K562 (cell line): ENCODE results near the gene NPAS3. TPM values are rescaled to one million over a fixed set of nuclear protein-coding genes. Genes with fewer than 3 reads are reported as not detected.
A peak's percentile ranks its signal among the peaks of the same experiment; 100 is the strongest.

Experiments used
- ATAC-seq: fragments of 200-7000 bp; cut with Tn5 transposase; 3 replicates; pipeline ENCODE4 v1.9.1; 2020; ENCODE audit warnings: moderate library complexity
- BruUV-seq: library from RNA; stranded (reverse); fragments of 400-500 nt; replicated peaks from 2 replicates; lab custom pipeline; 2021; lab: Mats Ljungman, UMichigan
- CTCF ChIA-PET: fragments of 300-600 bp; formaldehyde crosslinking; extraction: SDS; loops from one replicate; lab custom pipeline; 2021; ENCODE audit warnings: low intra/inter-chr PET ratio; lab: Yijun Ruan, JAX
- POLR2A ChIA-PET: fragments of 300-600, 350-650 bp; sonication (Branson Sonifier 250); formaldehyde crosslinking; extraction: SDS; loops from one replicate; lab custom pipeline; 2021; ENCODE audit warnings: antibody characterized with exemption, inconsistent platforms; lab: Yijun Ruan, JAX
- DNase-seq, 4 experiments: peaks; one replicate each; pipeline versions ENCODE4 v3.0.0 to v3.0.0-alpha.2; 2011 to 2018; ENCODE audit warnings: low spot score in 3 of 4, mixed read lengths in 3 of 4; ENCODE audit errors: extremely low read depth in 1 of 4
- FAIRE-seq: peaks from 2 replicates; lab custom pipeline; 2011; peaks lifted over from hg19 to GRCh38; lab: Jason Lieb, UNC
- H2AFZ ChIP-seq: 2 replicates; pipeline ENCODE4 v1.6.0; 2011; ENCODE audit warnings: low read depth, low read length, control low read depth, inconsistent platforms
- H3K27ac ChIP-seq: fragments of 200-600 bp; 3 replicates; pipeline ENCODE4 v1.8.0; 2011; ENCODE audit warnings: low read depth, mild to moderate bottlenecking, control low read depth, inconsistent platforms, low read length, moderate library complexity, mixed read lengths; ENCODE audit errors: extremely low read depth
- H3K27me3 ChIP-seq, 2 experiments: fragments of 300-600 bp in 1 of 2; 2 replicates in 1 of 2; 3 replicates in 1 of 2; pipeline versions ENCODE4 v1.6.0 to v1.8.0; 2011; ENCODE audit warnings: inconsistent platforms in 2 of 2, low read length in 2 of 2, mild to moderate bottlenecking in 1 of 2, mixed read lengths in 1 of 2, moderate library complexity in 1 of 2; ENCODE audit not compliant: control insufficient read depth in 2 of 2, insufficient read depth in 2 of 2
- H3K36me3 ChIP-seq: fragments of 300-600 bp; 3 replicates; pipeline ENCODE4 v1.8.0; 2011; ENCODE audit warnings: mild to moderate bottlenecking, low read length, inconsistent platforms; ENCODE audit not compliant: control insufficient read depth, insufficient read depth
- H3K4me1 ChIP-seq, 2 experiments: fragments of 200-600 bp in 1 of 2; replicated peaks in 1 of 2; 2 replicates in 1 of 2; 3 replicates in 1 of 2; pipeline versions ENCODE4 v1.5.1 to v1.8.0; 2011; ENCODE audit warnings: inconsistent platforms in 2 of 2, low read length in 2 of 2, mild to moderate bottlenecking in 1 of 2, mixed read lengths in 1 of 2, moderate library complexity in 1 of 2; ENCODE audit not compliant: control insufficient read depth in 2 of 2, insufficient read depth in 2 of 2
- H3K4me2 ChIP-seq: 2 replicates; pipeline ENCODE4 v1.6.1; 2011; ENCODE audit warnings: low read length, control low read depth, inconsistent platforms, mixed read lengths; ENCODE audit not compliant: insufficient read depth
- H3K4me3 ChIP-seq: fragments of 200-600 bp; sonication (generic), shearing (Covaris generic); 2 replicates; pipeline ENCODE4 v1.5.1; 2016; ENCODE audit warnings: control low read depth, inconsistent platforms
- H3K79me2 ChIP-seq: fragments of 200-600 bp; 3 replicates; pipeline ENCODE4 v1.8.0; 2011; ENCODE audit warnings: low read length, inconsistent platforms; ENCODE audit not compliant: control insufficient read depth, insufficient read depth
- H3K9ac ChIP-seq, 2 experiments: 2 replicates each; pipeline versions ENCODE4 v1.6.0 to v1.6.1; 2011; ENCODE audit warnings: low read depth in 2 of 2, low read length in 2 of 2, control low read depth in 1 of 2, inconsistent platforms in 1 of 2, mild to moderate bottlenecking in 1 of 2, mixed read lengths in 1 of 2; ENCODE audit not compliant: insufficient read depth in 1 of 2
- H3K9me1 ChIP-seq: one replicate; pipeline ENCODE4 v1.6.0; 2011; ENCODE audit warnings: inconsistent platforms, mild to moderate bottlenecking, low read length, moderate library complexity; ENCODE audit not compliant: control insufficient read depth, insufficient read depth
- H3K9me3 ChIP-seq: replicated peaks from 2 replicates; pipeline ENCODE4 v1.5.1; 2011; ENCODE audit warnings: low read depth, low read length, inconsistent platforms; ENCODE audit not compliant: control insufficient read depth, insufficient read depth
- H4K20me1 ChIP-seq: replicated peaks from 2 replicates; pipeline ENCODE4 v1.6.1; 2011; ENCODE audit warnings: low read length, inconsistent platforms, mixed read lengths; ENCODE audit not compliant: control insufficient read depth, insufficient read depth
- CREB1 ChIP-seq, 2 experiments: sonication (generic) in 1 of 2; formaldehyde crosslinking in 1 of 2; IDR thresholded peaks; 2 replicates each; pipeline versions ENCODE4 v1.6.1 to v1.8.0; 2012 to 2022; ENCODE audit warnings: inconsistent platforms in 1 of 2, mild to moderate bottlenecking in 1 of 2, missing genetic modification reagents in 1 of 2, moderate library complexity in 1 of 2
- FOSL1 ChIP-seq: fragments of 200-800 bp; sonication (Bioruptor generic); conservative IDR thresholded peaks from 2 replicates; pipeline ENCODE4 v1.6.1; 2016; ENCODE audit warnings: missing genetic modification characterization, missing compliant biosample characterization
- NUFIP1 ChIP-seq: fragments of 450-650 bp; IDR thresholded peaks from 2 replicates; pipeline ENCODE4 v1.6.1; 2018; ENCODE audit not compliant: partially characterized antibody
- OTX1 ChIP-seq: fragments of 450-650 bp; formaldehyde crosslinking; IDR thresholded peaks from 2 replicates; pipeline ENCODE4 v1.4.0; 2022; ENCODE audit warnings: mild to moderate bottlenecking
- SP1 ChIP-seq: sonication (generic); formaldehyde crosslinking; IDR thresholded peaks from 2 replicates; pipeline ENCODE4 v1.8.1; 2022; ENCODE audit warnings: mild to moderate bottlenecking, missing genetic modification reagents
- TAF7 ChIP-seq: fragments of 450-650 bp; IDR thresholded peaks from 2 replicates; pipeline ENCODE4 v1.6.1; 2016; ENCODE audit warnings: missing genetic modification characterization, missing compliant biosample characterization
- WGBS: fragments of 100-300 bp; shearing (Covaris generic); methylation state at CpG from one replicate; pipeline ENCODE4 v1.1.6; 2016; ENCODE audit warnings: low coverage, mixed read lengths; ENCODE audit not compliant: insufficient coverage; ENCODE audit errors: missing lambda C conversion rate; 5-methylcytosine and 5-hydroxymethylcytosine counted together
- in situ Hi-C: fragments of 300-500 bp; cut with MboI; formaldehyde crosslinking; loops from 4 replicates; pipeline ENCODE4 v1.15.0; 2018; ENCODE audit warnings: inconsistent platforms, mixed read lengths
- intact Hi-C: fragments of 100-400 bp; cut with micrococcal nuclease; formaldehyde crosslinking; loops from 2 replicates; pipeline ENCODE4 v1.14.2; 2022
- polyA plus RNA-seq, 8 experiments: library from polyadenylated mRNA; depleted of rRNA in 4 of 8; stranded (reverse) in 5 of 8; unstranded in 3 of 8; fragments of >200 nt; fragmentation: Nextera tagmentation in 2 of 8; fragmentation: Illumina TruSeq in 1 of 8; extraction: Ambion mirVana in 2 of 8; extraction: Trizol in 1 of 8; gene quantifications; 2 replicates each; pipeline versions ENCODE4 v1.2.1 to v1.2.3, GENCODE V29; 2011 to 2014; ENCODE audit warnings: inconsistent platforms in 1 of 8, missing spikeins in 1 of 8
- total RNA-seq, 7 experiments: library from RNA; depleted of rRNA in 6 of 7; stranded (reverse); fragments of >200 nt in 6 of 7; fragmentation: Illumina TruSeq in 2 of 7; extraction: Trizol in 2 of 7; gene quantifications; 2 replicates each; pipeline versions ENCODE4 v1.2.1 to v1.2.3, GENCODE V29; 2011 to 2021; ENCODE audit warnings: low replicate concordance in 1 of 7

The NPAS3 gene
- total and polyA plus RNA-seq, 9 of the 15 experiments (the other 6 are each of a cell fraction or from before 2014, with no cell fraction given), result 0.04 TPM; not detected in 8

GRCh38 chr14:33646692-33647260 is 708.1 kb downstream of the NPAS3 start:
- WGBS, result 0% methylated on average over 2 of the region's 2 CpGs
- CTCF ChIA-PET, result no interaction called here

GRCh38 chr14:33647385-33647786 is 708.7 kb downstream of the NPAS3 start:
- POLR2A ChIA-PET, result no interaction called here
- no peak overlapping the region for H3K27ac ChIP-seq
- WGBS, result 6% methylated on average over 3 of the region's 3 CpGs

More at GRCh38 chr14:33646692-33647260, 708.1 kb downstream of the NPAS3 start:
- H3K9me1 ChIP-seq, result no peaks in the 10 kb centered on the region
- H4K20me1 ChIP-seq, result no peaks in the 10 kb centered on the region
- H3K27ac ChIP-seq, result no peak overlapping the region
- intact Hi-C loops, result no loop called here
- DNase-seq (no peak), FAIRE-seq (no peak), ATAC-seq (no peak)
- no peak for TF ChIP-seq NUFIP1
- TF ChIP-seq TAF7 (tag), result no peak
- TF ChIP-seq CREB1 (IDR thresholded peaks at IDR 0.05), result no peak
- no peak for TF ChIP-seq CREB1 (CRISPR knock-in tag; IDR thresholded peaks at IDR 0.05)
- TF ChIP-seq SP1 (CRISPR knock-in tag), result no peak
- H3K4me2 ChIP-seq, result no peak overlapping the region
- BruUV-seq, result no TSS peak
- H3K9me3 ChIP-seq, result no peaks in the 10 kb centered on the region
- no peaks in the 10 kb centered on the region for H3K79me2 ChIP-seq
- H3K4me3 ChIP-seq, result no peak overlapping the region
- H3K9ac ChIP-seq, result no peak overlapping the region
- in situ Hi-C loops, result no loop called here
- H2AFZ ChIP-seq, result no peak overlapping the region
- no peaks in the 10 kb centered on the region for H3K4me1 ChIP-seq
- H3K27me3 ChIP-seq, result no peaks in the 10 kb centered on the region
- POLR2A ChIA-PET, result no interaction called here
- H3K36me3 ChIP-seq, result no peaks in the 10 kb centered on the region

More at GRCh38 chr14:33647385-33647786, 708.7 kb downstream of the NPAS3 start:
- no TSS peak for BruUV-seq
- H3K4me2 ChIP-seq, result no peak overlapping the region
- no peaks in the 10 kb centered on the region for H4K20me1 ChIP-seq
- no peak overlapping the region for H3K9ac ChIP-seq
- CTCF ChIA-PET, result no interaction called here
- ATAC-seq, result no peak
- H3K9me1 ChIP-seq, result no peaks in the 10 kb centered on the region
- no peak overlapping the region for H2AFZ ChIP-seq
- TF ChIP-seq FOSL1 (peak; percentile 60), OTX1 (CRISPR knock-in tag) (no peak)
- intact Hi-C loops, result no loop called here
- no peaks in the 10 kb centered on the region for H3K36me3 ChIP-seq
- H3K4me3 ChIP-seq, result no peak overlapping the region
- no peaks in the 10 kb centered on the region for H3K27me3 ChIP-seq
- in situ Hi-C loops, result no loop called here
- H3K79me2 ChIP-seq, result no peaks in the 10 kb centered on the region
- no peaks in the 10 kb centered on the region for H3K9me3 ChIP-seq
- H3K4me1 ChIP-seq, result peaks cover 0 to 2% of the 10 kb centered on the region in 2 experiments; a peak in 2 of 5 replicates
- no peak for DNase-seq
- FAIRE-seq, result no peak
